ENCODE measurements around the gene RHBDD1.

The RHBDD1 gene

GRCh38 chr2:226888971-226889370 is 53.1 kb downstream of the RHBDD1 start:
- no peaks in the 10 kb centered on the region for H4K20me1 ChIP-seq (ENCODE audit: insufficient read depth, low read length, poor library complexity, severe bottlenecking)
- no peak overlapping the region for H3K4me3 ChIP-seq (ENCODE audit: low read length, poor library complexity, severe bottlenecking)
- no peak overlapping the region for H3K9ac ChIP-seq (ENCODE audit: low read depth, low read length, poor library complexity, severe bottlenecking)
- H2AFZ ChIP-seq (ENCODE audit: low read length): no peak overlapping the region
- TF ChIP-seq CTCF (conservative IDR thresholded peaks at IDR 0.05; ENCODE audit: low read length) (no peak), EZH2phosphoT487 (IDR thresholded peaks at IDR 0.05; ENCODE audit: borderline replicate concordance) (no peak)
- H3K4me2 ChIP-seq (ENCODE audit: low read depth, low read length, poor library complexity, severe bottlenecking): no peak overlapping the region
- no peaks in the 10 kb centered on the region for H3K79me2 ChIP-seq (ENCODE audit: insufficient read depth, low read length)
- H3K9me2 ChIP-seq (replicated peaks; ENCODE audit: low read depth, low read length): no peaks in the 10 kb centered on the region
- H3F3A ChIP-seq (ENCODE audit: low read depth): no peaks in the 10 kb centered on the region
- no peaks in the 10 kb centered on the region for H3K4me1 ChIP-seq (ENCODE audit: insufficient read depth, low read length, poor library complexity, severe bottlenecking)
- H3K9me3 ChIP-seq (ENCODE audit: insufficient read depth, low read depth, low read length): no peaks in the 10 kb centered on the region
- H3K36me3 ChIP-seq (ENCODE audit: insufficient read depth, low read length): no peaks in the 10 kb centered on the region
- no peaks in the 10 kb centered on the region for H3K27me3 ChIP-seq (ENCODE audit: insufficient read depth, low read length, poor library complexity, severe bottlenecking)

GRCh38 chr2:226890286-226890685 is 54.4 kb downstream of the RHBDD1 start:
- Histone ChIP-seq H3K4me2 (ENCODE audit: low read depth, low read length, poor library complexity, severe bottlenecking) (no peak overlapping the region), H3F3A (ENCODE audit: low read depth) (no peaks in the 10 kb centered on the region), H4K20me1 (ENCODE audit: insufficient read depth, low read length, poor library complexity, severe bottlenecking) (no peaks in the 10 kb centered on the region)

GRCh38 chr2:226891780-226892590 is 56.1 kb downstream of the RHBDD1 start:
- Histone ChIP-seq H3K4me3 (ENCODE audit: low read length, poor library complexity, severe bottlenecking) (no peak overlapping the region), H3K4me2 (ENCODE audit: low read depth, low read length, poor library complexity, severe bottlenecking) (no peak overlapping the region), H3K4me1 (ENCODE audit: insufficient read depth, low read length, poor library complexity, severe bottlenecking) (no peaks in the 10 kb centered on the region), H3K9me2 (replicated peaks; ENCODE audit: low read depth, low read length) (no peaks in the 10 kb centered on the region), H3K9me3 (ENCODE audit: insufficient read depth, low read depth, low read length) (no peaks in the 10 kb centered on the region), H3F3A (ENCODE audit: low read depth) (no peaks in the 10 kb centered on the region), H3K79me2 (ENCODE audit: insufficient read depth, low read length) (no peaks in the 10 kb centered on the region), H3K36me3 (ENCODE audit: insufficient read depth, low read length) (no peaks in the 10 kb centered on the region), H4K20me1 (ENCODE audit: insufficient read depth, low read length, poor library complexity, severe bottlenecking) (no peaks in the 10 kb centered on the region), H3K27me3 (ENCODE audit: insufficient read depth, low read length, poor library complexity, severe bottlenecking) (no peaks in the 10 kb centered on the region), H2AFZ (ENCODE audit: low read length) (no peak overlapping the region), H3K9ac (ENCODE audit: low read depth, low read length, poor library complexity, severe bottlenecking) (no peak overlapping the region)
- no peak for TF ChIP-seq CTCF (conservative IDR thresholded peaks at IDR 0.05; ENCODE audit: low read length)

More at GRCh38 chr2:226890286-226890685, 54.4 kb downstream of the RHBDD1 start:
- no peaks in the 10 kb centered on the region for H3K9me3 ChIP-seq (ENCODE audit: insufficient read depth, low read depth, low read length)
- no peaks in the 10 kb centered on the region for H3K27me3 ChIP-seq (ENCODE audit: insufficient read depth, low read length, poor library complexity, severe bottlenecking)
- no peaks in the 10 kb centered on the region for H3K79me2 ChIP-seq (ENCODE audit: insufficient read depth, low read length)
- H3K4me1 ChIP-seq (ENCODE audit: insufficient read depth, low read length, poor library complexity, severe bottlenecking): no peaks in the 10 kb centered on the region
- no peak overlapping the region for H3K4me3 ChIP-seq (ENCODE audit: low read length, poor library complexity, severe bottlenecking)
- no peak for TF ChIP-seq CTCF (conservative IDR thresholded peaks at IDR 0.05; ENCODE audit: low read length)
- no peak for TF ChIP-seq EZH2phosphoT487 (IDR thresholded peaks at IDR 0.05; ENCODE audit: borderline replicate concordance)
- no peak overlapping the region for H3K9ac ChIP-seq (ENCODE audit: low read depth, low read length, poor library complexity, severe bottlenecking)
- H2AFZ ChIP-seq (ENCODE audit: low read length): no peak overlapping the region
- H3K36me3 ChIP-seq (ENCODE audit: insufficient read depth, low read length): no peaks in the 10 kb centered on the region
- H3K9me2 ChIP-seq (replicated peaks; ENCODE audit: low read depth, low read length): no peaks in the 10 kb centered on the region
